Tibial artery (tissue), 4 donors: ENCODE measurements around the gene UBE2E2.

Experiments used
- DNase-seq, 2 donors: peaks; one replicate each; pipeline ENCODE4 v3.0.0-alpha.2; 2019
- H3K27ac ChIP-seq, 2 donors: fragments of 200-600 bp; sonication (generic) in 1 of 2; 1 replicate in 1 of 2; 2 replicates in 1 of 2; pipeline ENCODE4 v1.5.1; 2018 to 2019; ENCODE audit warnings: mild to moderate bottlenecking in 1 of 2
- H3K27me3 ChIP-seq, 2 donors: fragments of 200-600 bp; sonication (generic) in 1 of 2; one replicate each; pipeline versions ENCODE4 v1.5.1 to v1.6.0; 2016 to 2019
- H3K36me3 ChIP-seq, 3 donors: fragments of 200-600 bp; sonication (generic) in 2 of 3; one replicate each; pipeline ENCODE4 v1.5.1; 2016 to 2019; ENCODE audit warnings: mild to moderate bottlenecking in 2 of 3
- H3K4me1 ChIP-seq, 4 donors: fragments of 200-600 bp; sonication (generic) in 2 of 4; 1 replicate in 3 of 4; 2 replicates in 1 of 4; pipeline ENCODE4 v1.5.1; 2016 to 2019
- H3K4me3 ChIP-seq, 2 donors: fragments of 200-600 bp; sonication (generic) in 1 of 2; 1 replicate in 1 of 2; 2 replicates in 1 of 2; pipeline ENCODE4 v1.5.1; 2018 to 2019; ENCODE audit warnings: mild to moderate bottlenecking in 2 of 2
- H3K9me3 ChIP-seq, 3 donors: fragments of 200-600 bp; sonication (generic) in 1 of 3; one replicate each; pipeline ENCODE4 v1.5.1; 2016 to 2019
- CTCF ChIP-seq, 2 experiments: fragments of 200-600 bp in 1 of 2; fragments of 450-650 bp in 1 of 2; IDR thresholded peaks; one replicate each; pipeline ENCODE4 v1.5.1; 2017 to 2019; ENCODE audit warnings: antibody characterized with exemption in 2 of 2, mild to moderate bottlenecking in 1 of 2, moderate library complexity in 1 of 2
- intact Hi-C: fragments of 100-400 bp; cut with DNase I; formaldehyde crosslinking; loops from one replicate; pipeline ENCODE4 v1.15.0; 2023; ENCODE audit warnings: low total_unique reads

The UBE2E2 gene

GRCh38 chr3:23587513-23587912 is 384.4 kb downstream of the UBE2E2 start:
- intact Hi-C loops, result no loop called here
- Histone ChIP-seq H3K36me3 (peaks cover 0 to 4% (median 0%) of the 10 kb centered on the region in 3 donors), H3K27ac (no peak overlapping the region), H3K9me3 (no peaks in the 10 kb centered on the region), H3K27me3 (no peaks in the 10 kb centered on the region), H3K4me1 (no peaks in the 10 kb centered on the region), H3K4me3 (no peak overlapping the region)
- TF ChIP-seq CTCF (IDR thresholded peaks at IDR 0.05), result no peak
- DNase-seq, result no peak

GRCh38 chr3:23588547-23588946 is 385.4 kb downstream of the UBE2E2 start:
- peaks cover 0 to 4% (median 0%) of the 10 kb centered on the region in 3 donors for H3K36me3 ChIP-seq
- intact Hi-C loops, result no loop called here
- H3K27ac ChIP-seq, result no peak overlapping the region
- no peak overlapping the region for H3K4me3 ChIP-seq
- no peaks in the 10 kb centered on the region for H3K9me3 ChIP-seq
- no peak for TF ChIP-seq CTCF (IDR thresholded peaks at IDR 0.05)
- no peaks in the 10 kb centered on the region for H3K4me1 ChIP-seq
- no peak for DNase-seq
- H3K27me3 ChIP-seq, result no peaks in the 10 kb centered on the region

- H3K27ac ChIP-seq, result no peak overlapping the region
- H3K27me3 ChIP-seq, result no peaks in the 10 kb centered on the region
- no peak overlapping the region for H3K4me3 ChIP-seq
- H3K9me3 ChIP-seq, result no peaks in the 10 kb centered on the region
- DNase-seq, result no peak
- peaks cover 0 to 4% (median 0%) of the 10 kb centered on the region in 3 donors for H3K36me3 ChIP-seq
- TF ChIP-seq CTCF (IDR thresholded peaks at IDR 0.05), result no peak
- H3K4me1 ChIP-seq, result no peaks in the 10 kb centered on the region
- intact Hi-C loops, result no loop called here
Measured at GRCh38 chr3:23589602-23590001, 386.5 kb downstream of the UBE2E2 start.

- DNase-seq, result no peak
- Histone ChIP-seq H3K4me1 (no peaks in the 10 kb centered on the region), H3K27ac (no peak overlapping the region), H3K4me3 (no peak overlapping the region), H3K27me3 (no peaks in the 10 kb centered on the region), H3K9me3 (no peaks in the 10 kb centered on the region), H3K36me3 (peaks cover 0 to 4% (median 0%) of the 10 kb centered on the region in 3 donors)
- intact Hi-C loops, result no loop called here
- TF ChIP-seq CTCF (IDR thresholded peaks at IDR 0.05), result no peak
Measured at GRCh38 chr3:23590424-23591273, 387.5 kb downstream of the UBE2E2 start.

GRCh38 chr3:23591374-23591773 is 388.2 kb downstream of the UBE2E2 start:
- intact Hi-C loops, result no loop called here
- Histone ChIP-seq H3K36me3 (peaks cover 0 to 4% (median 0%) of the 10 kb centered on the region in 3 donors), H3K27me3 (no peaks in the 10 kb centered on the region), H3K27ac (no peak overlapping the region), H3K4me1 (no peaks in the 10 kb centered on the region), H3K9me3 (no peaks in the 10 kb centered on the region), H3K4me3 (no peak overlapping the region)
- no peak for DNase-seq
- TF ChIP-seq CTCF (IDR thresholded peaks at IDR 0.05), result no peak
